H9 (cell line): ENCODE measurements around the gene RCAN2. TPM values are rescaled to one million over a fixed set of nuclear protein-coding genes. Genes with fewer than 3 reads are reported as not detected.
A peak's percentile ranks its signal among the peaks of the same experiment; 100 is the strongest.

Source experiments
- DNase-seq: peaks from one replicate; pipeline ENCODE4 v3.0.0-alpha.2; 2017
- H2AFZ ChIP-seq: one replicate; pipeline ENCODE4 v1.6.1; 2013; ENCODE audit warnings: mild to moderate bottlenecking, low read length, control low read depth, moderate library complexity
- H2AK5ac ChIP-seq: 2 replicates; pipeline ENCODE4 v1.6.1; 2013; ENCODE audit warnings: low read length, control low read depth, mixed read lengths; ENCODE audit not compliant: insufficient read length
- H2BK120ac ChIP-seq: one replicate; pipeline ENCODE4 v1.6.1; 2013; ENCODE audit warnings: low read depth, mild to moderate bottlenecking, low read length, control low read depth, inconsistent platforms; ENCODE audit not compliant: poor library complexity, severe bottlenecking
- H2BK12ac ChIP-seq: 2 replicates; pipeline ENCODE4 v1.6.1; 2013; ENCODE audit warnings: low read length, control low read depth, mixed read lengths, low read depth; ENCODE audit not compliant: insufficient read length
- H2BK15ac ChIP-seq: 2 replicates; pipeline ENCODE4 v1.6.1; 2013; ENCODE audit warnings: low read depth, low read length, control low read depth
- H2BK20ac ChIP-seq: one replicate; pipeline ENCODE4 v1.6.1; 2013; ENCODE audit warnings: low read depth, mild to moderate bottlenecking, low read length, control low read depth, inconsistent platforms; ENCODE audit not compliant: poor library complexity, severe bottlenecking
- H2BK5ac ChIP-seq: 2 replicates; pipeline ENCODE4 v1.6.1; 2013; ENCODE audit warnings: low read length, control low read depth, mixed read lengths; ENCODE audit not compliant: insufficient read length
- H3K14ac ChIP-seq: 2 replicates; pipeline ENCODE4 v1.6.1; 2013; ENCODE audit warnings: low read length, control low read depth; ENCODE audit not compliant: insufficient read depth
- H3K18ac ChIP-seq: 2 replicates; pipeline ENCODE4 v1.6.1; 2013; ENCODE audit warnings: low read depth, mild to moderate bottlenecking, mixed read lengths, low read length, control low read depth; ENCODE audit not compliant: insufficient read length
- H3K23ac ChIP-seq: 2 replicates; pipeline ENCODE4 v1.6.1; 2013; ENCODE audit warnings: low read length, control low read depth, mixed read lengths, low read depth; ENCODE audit not compliant: insufficient read length
- H3K23me2 ChIP-seq: 2 replicates; pipeline ENCODE4 v1.6.1; 2013; ENCODE audit warnings: low read depth, mild to moderate bottlenecking, mixed read lengths, low read length, control low read depth; ENCODE audit not compliant: insufficient read length, poor library complexity, severe bottlenecking
- H3K27ac ChIP-seq: 2 replicates; pipeline ENCODE4 v1.5.1; 2013; ENCODE audit warnings: low read length, control low read depth, mixed read lengths, low read depth; ENCODE audit not compliant: insufficient read length
- H3K27me3 ChIP-seq: 2 replicates; pipeline ENCODE4 v1.6.1; 2013; ENCODE audit warnings: low read length, control low read depth, inconsistent platforms; ENCODE audit not compliant: insufficient read depth
- H3K4ac ChIP-seq: 2 replicates; pipeline ENCODE4 v1.6.1; 2013; ENCODE audit warnings: low read depth, mild to moderate bottlenecking, control low read depth, inconsistent platforms, low read length, moderate library complexity
- H3K4me1 ChIP-seq: 2 replicates; pipeline ENCODE4 v1.6.1; 2013; ENCODE audit warnings: low read length, control low read depth, inconsistent platforms; ENCODE audit not compliant: insufficient read depth
- H3K4me2 ChIP-seq: 2 replicates; pipeline ENCODE4 v1.6.1; 2013; ENCODE audit warnings: low read length, control low read depth, mixed read lengths; ENCODE audit not compliant: insufficient read length, insufficient read depth
- H3K56ac ChIP-seq: 2 replicates; pipeline ENCODE4 v1.6.1; 2013; ENCODE audit warnings: low read depth, mild to moderate bottlenecking, mixed read lengths, low read length, control low read depth; ENCODE audit not compliant: insufficient read length
- H3K79me1 ChIP-seq: 2 replicates; pipeline ENCODE4 v1.6.1; 2013; ENCODE audit warnings: low read depth, mild to moderate bottlenecking, moderate library complexity, low read length, control low read depth, inconsistent platforms; ENCODE audit not compliant: insufficient read depth, poor library complexity, severe bottlenecking
- H3K79me2 ChIP-seq: 2 replicates; pipeline ENCODE4 v1.6.1; 2013; ENCODE audit warnings: low read length, control low read depth, inconsistent platforms; ENCODE audit not compliant: insufficient read depth
- H3K9ac ChIP-seq: 2 replicates; pipeline ENCODE4 v1.6.1; 2013; ENCODE audit warnings: low read length, control low read depth, mixed read lengths; ENCODE audit not compliant: insufficient read length; ENCODE audit errors: extremely low read depth
- H3K9me3 ChIP-seq: one replicate; pipeline ENCODE4 v1.6.1; 2013; ENCODE audit warnings: low read depth, low read length, inconsistent platforms; ENCODE audit not compliant: control insufficient read depth
- H3T11ph ChIP-seq: one replicate; pipeline ENCODE4 v1.6.1; 2013; ENCODE audit warnings: mild to moderate bottlenecking, low read length, control low read depth, inconsistent platforms
- H4K20me1 ChIP-seq: one replicate; pipeline ENCODE4 v1.6.1; 2013; ENCODE audit not compliant: control insufficient read depth, insufficient read length, insufficient read depth
- H4K5ac ChIP-seq: 2 replicates; pipeline ENCODE4 v1.6.1; 2013; ENCODE audit warnings: low read depth, mild to moderate bottlenecking, mixed read lengths, low read length, control low read depth; ENCODE audit not compliant: insufficient read length
- H4K8ac ChIP-seq: replicated peaks from 2 replicates; pipeline ENCODE4 v1.6.1; 2013; ENCODE audit warnings: low read length, control low read depth, mixed read lengths, low read depth; ENCODE audit not compliant: insufficient read length
- H4K91ac ChIP-seq: 2 replicates; pipeline ENCODE4 v1.6.1; 2013; ENCODE audit warnings: low read depth, mild to moderate bottlenecking, moderate library complexity, mixed read lengths, low read length, control low read depth; ENCODE audit not compliant: insufficient read length
- H3K27ac Mint-ChIP-seq, 3 experiments: 2 replicates in 2 of 3; 3 replicates in 1 of 3; pipeline ENCODE4 v1.8.0; 2020 to 2021; ENCODE audit warnings: mixed read lengths in 3 of 3, mild to moderate bottlenecking in 1 of 3, moderate library complexity in 1 of 3
- H3K27me3 Mint-ChIP-seq: 2 replicates; pipeline ENCODE4 v1.8.0; 2021; ENCODE audit warnings: low read depth, mild to moderate bottlenecking, moderate library complexity, mixed read lengths
- H3K36me3 Mint-ChIP-seq, 3 experiments: 2 replicates in 2 of 3; 3 replicates in 1 of 3; pipeline ENCODE4 v1.8.0; 2020 to 2021; ENCODE audit warnings: low read depth in 3 of 3, mixed read lengths in 3 of 3; ENCODE audit not compliant: insufficient read depth in 1 of 3
- H3K4me1 Mint-ChIP-seq, 2 experiments: 2 replicates each; pipeline ENCODE4 v1.8.0; 2020; ENCODE audit warnings: mixed read lengths in 2 of 2
- H3K4me3 Mint-ChIP-seq, 2 experiments: 2 replicates in 1 of 2; 3 replicates in 1 of 2; pipeline ENCODE4 v1.8.0; 2020 to 2021; ENCODE audit warnings: mild to moderate bottlenecking in 2 of 2, mixed read lengths in 2 of 2, moderate library complexity in 1 of 2
- H3K9me3 Mint-ChIP-seq, 2 experiments: 2 replicates in 1 of 2; 3 replicates in 1 of 2; pipeline ENCODE4 v1.8.0; 2020; ENCODE audit warnings: mild to moderate bottlenecking in 2 of 2, mixed read lengths in 2 of 2, moderate library complexity in 1 of 2
- WGBS: extraction: QIAGEN DNeasy Blood & Tissue Kit; methylation state at CpG from one replicate; pipeline ENCODE4 v1.1.7; 2013; ENCODE audit warnings: missing lambda C conversion rate, low lambda C conversion rate, mixed read lengths; ENCODE audit not compliant: insufficient read length; ENCODE audit errors: extremely low coverage; 5-methylcytosine and 5-hydroxymethylcytosine counted together
- total RNA-seq: library from RNA; stranded (reverse); gene quantifications from 2 replicates; pipeline ENCODE4 v1.2.1, GENCODE V29; 2021
- TF ChIP-seq, protein P1 (sequence below): fragments of 200-600 bp; sonication (generic); conservative IDR thresholded peaks from 3 replicates; pipeline ENCODE4 v1.8.0; 2021; ENCODE audit warnings: antibody characterized with exemption, mild to moderate bottlenecking

Gene RCAN2
- total RNA-seq, 1 experiment from 2014 or later, result 3.0 TPM

DNA sequence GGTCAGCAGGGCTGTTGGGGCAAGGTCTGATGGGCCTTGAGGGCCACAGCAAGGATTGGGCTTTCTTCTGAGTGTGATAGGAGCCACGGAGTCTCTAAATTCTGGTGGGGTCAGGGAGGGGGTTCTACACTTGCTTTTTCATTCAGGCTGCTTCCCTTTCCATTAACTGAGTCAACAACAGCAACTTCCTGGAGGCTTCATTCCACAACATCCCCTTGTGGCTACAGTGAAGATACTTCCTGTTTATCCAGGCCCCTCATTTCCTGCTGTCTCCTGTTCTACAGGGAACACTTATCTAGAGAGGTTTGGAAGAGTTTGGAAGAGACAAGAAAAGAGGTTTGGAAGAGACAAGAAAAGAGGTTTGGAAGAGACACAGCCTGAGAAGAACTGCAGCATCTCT, 175.7 kb downstream of the RCAN2 start:
- H3K27ac ChIP-seq, result no peak overlapping the region
- H2BK15ac ChIP-seq, result no peak overlapping the region
- no peak overlapping the region for H3T11ph ChIP-seq
- no peak overlapping the region for H4K5ac ChIP-seq
- Mint-ChIP-seq H3K9me3 (no peaks in the 10 kb centered on the region), H3K4me3 (no peak overlapping the region), H3K27me3 (no peaks in the 10 kb centered on the region), H3K4me1 (no peaks in the 10 kb centered on the region), H3K36me3 (no peaks in the 10 kb centered on the region), H3K27ac (peak overlapping the region in 2 of 3 experiments; percentile 46 to 70; a peak in 2 of 7 replicates)
- H3K4ac ChIP-seq, result no peak overlapping the region
- no peak overlapping the region for H3K14ac ChIP-seq
- no peak overlapping the region for H2BK120ac ChIP-seq
- no peaks in the 10 kb centered on the region for H3K4me1 ChIP-seq
- no peak overlapping the region for H3K18ac ChIP-seq
- no peaks in the 10 kb centered on the region for H3K23me2 ChIP-seq
- H3K27me3 ChIP-seq, result no peaks in the 10 kb centered on the region
- WGBS, result no CpG with 5 or more reads among the region's 1 CpG
- no peak overlapping the region for H3K23ac ChIP-seq
- no peak overlapping the region for H3K56ac ChIP-seq
- H3K9ac ChIP-seq, result no peak overlapping the region
- no peak overlapping the region for H3K4me2 ChIP-seq
- H4K20me1 ChIP-seq, result no peaks in the 10 kb centered on the region
- H3K79me2 ChIP-seq, result no peaks in the 10 kb centered on the region
- H3K9me3 ChIP-seq, result no peaks in the 10 kb centered on the region
- no peak overlapping the region for H2AK5ac ChIP-seq
- no peak overlapping the region for H2BK12ac ChIP-seq
- no peak overlapping the region for H2AFZ ChIP-seq
- no peak overlapping the region for H4K8ac ChIP-seq
- H4K91ac ChIP-seq, result no peak overlapping the region
- H3K79me1 ChIP-seq, result no peaks in the 10 kb centered on the region
- TF ChIP-seq, protein P1, sequence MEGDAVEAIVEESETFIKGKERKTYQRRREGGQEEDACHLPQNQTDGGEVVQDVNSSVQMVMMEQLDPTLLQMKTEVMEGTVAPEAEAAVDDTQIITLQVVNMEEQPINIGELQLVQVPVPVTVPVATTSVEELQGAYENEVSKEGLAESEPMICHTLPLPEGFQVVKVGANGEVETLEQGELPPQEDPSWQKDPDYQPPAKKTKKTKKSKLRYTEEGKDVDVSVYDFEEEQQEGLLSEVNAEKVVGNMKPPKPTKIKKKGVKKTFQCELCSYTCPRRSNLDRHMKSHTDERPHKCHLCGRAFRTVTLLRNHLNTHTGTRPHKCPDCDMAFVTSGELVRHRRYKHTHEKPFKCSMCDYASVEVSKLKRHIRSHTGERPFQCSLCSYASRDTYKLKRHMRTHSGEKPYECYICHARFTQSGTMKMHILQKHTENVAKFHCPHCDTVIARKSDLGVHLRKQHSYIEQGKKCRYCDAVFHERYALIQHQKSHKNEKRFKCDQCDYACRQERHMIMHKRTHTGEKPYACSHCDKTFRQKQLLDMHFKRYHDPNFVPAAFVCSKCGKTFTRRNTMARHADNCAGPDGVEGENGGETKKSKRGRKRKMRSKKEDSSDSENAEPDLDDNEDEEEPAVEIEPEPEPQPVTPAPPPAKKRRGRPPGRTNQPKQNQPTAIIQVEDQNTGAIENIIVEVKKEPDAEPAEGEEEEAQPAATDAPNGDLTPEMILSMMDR, result no peak
- DNase-seq, result no peak
- no peak overlapping the region for H2BK5ac ChIP-seq
- H2BK20ac ChIP-seq, result no peak overlapping the region
